GM18951 (cell line): Measurements from ENCODE around the gene CAMSAP3.

Source experiments
- POLR2A ChIP-seq: IDR thresholded peaks from 4 replicates; pipeline ENCODE4 v1.6.1; 2011; ENCODE audit warnings: mild to moderate bottlenecking; ENCODE audit not compliant: insufficient read length, insufficient read depth; ENCODE audit errors: extremely low read depth
- in situ Hi-C: fragments of 300-500 bp; cut with MboI; formaldehyde crosslinking; loops from one replicate; pipeline ENCODE4 v1.12.0; 2022; ENCODE audit warnings: low sequenced_read_pairs, mixed read lengths, inconsistent platforms; ENCODE audit not compliant: unreplicated experiment

The CAMSAP3 gene

GRCh38 chr19:7645656-7646425 lies 50.2 kb downstream of the CAMSAP3 start:
- TF ChIP-seq POLR2A = no peak
- in situ Hi-C loops = loop anchor here (10.0 kb wide), 1 partner anchor 159 kb away; no protein-coding TSS in a partner anchor

- in situ Hi-C loops = loop anchor here (10.0 kb wide), 1 partner anchor 158 kb away; no protein-coding TSS in a partner anchor
- TF ChIP-seq POLR2A = no peak
These were observed 50.7 kb downstream of the CAMSAP3 start for GRCh38 chr19:7646426-7646700.

GRCh38 chr19:7647156-7647555 lies 51.5 kb downstream of the CAMSAP3 start:
- in situ Hi-C loops = loop anchor here (10.0 kb wide), 1 partner anchor 158 kb away; no protein-coding TSS in a partner anchor
- no peak for TF ChIP-seq POLR2A

GRCh38 chr19:7648265-7649014 lies 52.8 kb downstream of the CAMSAP3 start:
- in situ Hi-C loops = loop anchor here (10.0 kb wide), 1 partner anchor 156 kb away; no protein-coding TSS in a partner anchor
- no peak for TF ChIP-seq POLR2A

- no peak for TF ChIP-seq POLR2A
These were observed 54.5 kb downstream of the CAMSAP3 start for GRCh38 chr19:7650148-7650547.

GRCh38 chr19:7652061-7652641 lies 56.5 kb downstream of the CAMSAP3 start:
- no peak for TF ChIP-seq POLR2A

More at GRCh38 chr19:7650148-7650547, 54.5 kb downstream of the CAMSAP3 start:
- in situ Hi-C loops = no loop called here

GRCh38 chr19:7654401-7654800 lies 58.7 kb downstream of the CAMSAP3 start:
- in situ Hi-C loops = no loop called here
- TF ChIP-seq POLR2A = no peak

More at GRCh38 chr19:7652061-7652641, 56.5 kb downstream of the CAMSAP3 start:
- in situ Hi-C loops = no loop called here

GRCh38 chr19:7655581-7655980 lies 59.9 kb downstream of the CAMSAP3 start:
- in situ Hi-C loops = no loop called here
- TF ChIP-seq POLR2A = no peak

GRCh38 chr19:7657131-7657751 lies 61.6 kb downstream of the CAMSAP3 start:
- no peak for TF ChIP-seq POLR2A
- in situ Hi-C loops = no loop called here

- in situ Hi-C loops = no loop called here
- TF ChIP-seq POLR2A = no peak
These were observed 62.6 kb downstream of the CAMSAP3 start for GRCh38 chr19:7658219-7658686.

- in situ Hi-C loops = no loop called here
- no peak for TF ChIP-seq POLR2A
These were observed 66.3 kb downstream of the CAMSAP3 start for GRCh38 chr19:7661744-7662538.

- in situ Hi-C loops = no loop called here
- TF ChIP-seq POLR2A = no peak
These were observed 67.0 kb downstream of the CAMSAP3 start for GRCh38 chr19:7662657-7663056.

- in situ Hi-C loops = no loop called here
- TF ChIP-seq POLR2A = no peak
These were observed 68.0 kb downstream of the CAMSAP3 start for GRCh38 chr19:7663706-7664105.

GRCh38 chr19:7665076-7665475 lies 69.4 kb downstream of the CAMSAP3 start:
- in situ Hi-C loops = no loop called here
- TF ChIP-seq POLR2A = no peak
